Psoas muscle (tissue), 8 donors: Measurements from ENCODE around the gene CD300A. TPM values are rescaled to one million over a fixed set of nuclear protein-coding genes. Genes with fewer than 3 reads are reported as not detected.

Experiments used
- ATAC-seq, 4 donors: fragments of 200-7000 bp; cut with Tn5 transposase; one replicate each; pipeline ENCODE4 v1.9.1; 2020; ENCODE audit warnings: moderate library complexity in 3 of 4, mild to moderate bottlenecking in 2 of 4
- DNase-seq, 2 donors: peaks; one replicate each; pipeline ENCODE4 v3.0.0-alpha.2; 2020
- H3K27ac ChIP-seq: fragments of 200-600 bp; one replicate; pipeline ENCODE4 v1.8.0; 2022
- H3K27me3 ChIP-seq, 3 donors: fragments of 200-600 bp in 1 of 3; one replicate each; pipeline versions ENCODE4 v1.6.1 to v1.8.0; 2013 to 2022; ENCODE audit warnings: low read length in 2 of 3, mild to moderate bottlenecking in 2 of 3, moderate library complexity in 1 of 3; ENCODE audit not compliant: insufficient read depth in 3 of 3
- H3K36me3 ChIP-seq, 2 donors: fragments of 200-600 bp in 1 of 2; one replicate each; pipeline versions ENCODE4 v1.6.1 to v1.8.0; 2013 to 2022; ENCODE audit warnings: low read depth in 1 of 2, mild to moderate bottlenecking in 1 of 2, moderate library complexity in 1 of 2; ENCODE audit not compliant: insufficient read depth in 1 of 2
- H3K4me1 ChIP-seq: fragments of 200-600 bp; one replicate; pipeline ENCODE4 v1.8.0; 2022
- H3K4me3 ChIP-seq: fragments of 200-600 bp; one replicate; pipeline ENCODE4 v1.8.0; 2022; ENCODE audit warnings: mild to moderate bottlenecking
- H3K9me3 ChIP-seq: fragments of 200-600 bp; one replicate; pipeline ENCODE4 v1.8.0; 2022
- CTCF ChIP-seq: fragments of 200-600 bp; IDR thresholded peaks from one replicate; pipeline ENCODE4 v1.8.0; 2022; ENCODE audit warnings: antibody characterized with exemption
- WGBS, 3 donors: extraction: QIAGEN DNeasy Blood & Tissue Kit; methylation state at CpG; one replicate each; pipeline versions ENCODE4 v1.1.6 to v1.1.7; 2013; 5-methylcytosine and 5-hydroxymethylcytosine counted together
- intact Hi-C, 2 donors: fragments of 100-400 bp; cut with DNase I; formaldehyde crosslinking; loops; one replicate each; pipeline versions ENCODE4 v1.11.0 to v1.14.2; 2022
- polyA plus RNA-seq, 3 donors: library from polyadenylated mRNA; stranded (reverse); fragments of 200-250 nt; gene quantifications; one replicate each; pipeline ENCODE4 v1.2.3, GENCODE V29; 2013
- total RNA-seq, 4 donors: library from RNA; stranded (reverse); fragmentation: NEBNext Ultra II Directional in 2 of 4; extraction: Animal tissue kit (Norgen Biotek cat#: 25700) in 2 of 4; gene quantifications; one replicate each; pipeline versions ENCODE4 v1.2.1 to v1.2.4, GENCODE V29; 2021 to 2023
- donor health status: healthy with polysubstance abuse.
- donor health status: DM: no; HTN: no; CAD: no; lungs with moderate emphysema.
- donor health status: Bipolar disorder and iron deficiency.
- donor health status: healthy.
- donor health status: DM: yes; HTN: yes; CAD: no.
- donor health status: DM: no; HTN: no; CAD: no.
- donor health status: DM: no; HTN: no; CAD: no.
- donor health status: DM: yes; HTN: yes; CAD: no.

CD300A gene
- total and polyA plus RNA-seq, 7 donors = 0.29 to 2.4 (median 0.69) TPM

GRCh38 chr17:74474043-74474792 is 7.8 kb downstream of the CD300A start:
- no peak for ATAC-seq
- WGBS, 3 donors = 66 to 79% (median 74%) methylated on average over 8 to 9 of the region's 9 CpGs
- H3K4me1 ChIP-seq = no peaks in the 10 kb centered on the region

GRCh38 chr17:74475189-74475588 is 8.8 kb downstream of the CD300A start:
- no peak overlapping the region for H3K27ac ChIP-seq
- no peaks in the 10 kb centered on the region for H3K4me1 ChIP-seq
- 84 to 93% (median 90%) methylated on average over 4 of the region's 4 CpGs for WGBS, 3 donors
- no peaks in the 10 kb centered on the region for H3K36me3 ChIP-seq
- intact Hi-C loops = no loop called here
- no peak for DNase-seq
- H3K9me3 ChIP-seq = no peaks in the 10 kb centered on the region
- no peak for ATAC-seq
- H3K27me3 ChIP-seq = no peaks in the 10 kb centered on the region
- TF ChIP-seq CTCF = no peak
- H3K4me3 ChIP-seq = no peak overlapping the region

More at GRCh38 chr17:74474043-74474792, 7.8 kb downstream of the CD300A start:
- intact Hi-C loops = no loop called here
- no peak overlapping the region for H3K4me3 ChIP-seq
- no peaks in the 10 kb centered on the region for H3K9me3 ChIP-seq
- TF ChIP-seq CTCF = no peak
- no peak overlapping the region for H3K27ac ChIP-seq
- no peaks in the 10 kb centered on the region for H3K27me3 ChIP-seq
- no peak for DNase-seq
- no peaks in the 10 kb centered on the region for H3K36me3 ChIP-seq

GRCh38 chr17:74477411-74477810 is 11.0 kb downstream of the CD300A start:
- Histone ChIP-seq H3K27me3 (no peaks in the 10 kb centered on the region), H3K9me3 (no peaks in the 10 kb centered on the region), H3K4me1 (no peaks in the 10 kb centered on the region), H3K36me3 (no peaks in the 10 kb centered on the region), H3K27ac (no peak overlapping the region), H3K4me3 (no peak overlapping the region)
- DNase-seq (no peak), ATAC-seq (no peak)
- TF ChIP-seq CTCF = no peak
- WGBS, 3 donors = 66 to 73% (median 68%) methylated on average over 4 of the region's 4 CpGs
- intact Hi-C loops = no loop called here

GRCh38 chr17:74478420-74479100 is 12.1 kb downstream of the CD300A start:
- Histone ChIP-seq H3K9me3 (no peaks in the 10 kb centered on the region), H3K4me3 (no peak overlapping the region), H3K4me1 (no peaks in the 10 kb centered on the region), H3K27ac (no peak overlapping the region), H3K36me3 (no peaks in the 10 kb centered on the region), H3K27me3 (no peaks in the 10 kb centered on the region)
- TF ChIP-seq CTCF = no peak
- intact Hi-C loops = no loop called here
- DNase-seq (no peak), ATAC-seq (no peak)
- 51 to 54% (median 52%) methylated on average over 6 of the region's 6 CpGs for WGBS, 3 donors
